ENCODE data around the gene C6. TPM values are rescaled to one million over a fixed set of nuclear protein-coding genes. Genes with fewer than 3 reads are reported as not detected.
A peak's percentile ranks its signal among the peaks of the same experiment; 100 is the strongest.

Gene C6
- total RNA-seq, 1 donor from 2014 or later, result 89.5 TPM

GRCh38 chr5:41199660-41200059 is 13.7 kb downstream of the C6 start:
- intact Hi-C loops (cut with micrococcal nuclease), result loop anchor here (10.0 kb wide), 1 partner anchor 295 kb away; the partner anchor contains the start of gene C7
- TF ChIP-seq CTCF (IDR thresholded peaks at IDR 0.05; ENCODE audit: borderline replicate concordance), result no peak
- H3K27ac ChIP-seq (replicated peaks), result peak overlapping the region; percentile 76
- H3K27me3 ChIP-seq (ENCODE audit: low read depth), result no peaks in the 10 kb centered on the region
- H3K4me3 ChIP-seq, result no peak overlapping the region
- DNase-seq, result no peak
- no peaks in the 10 kb centered on the region for H3K9me3 ChIP-seq (replicated peaks)
- no peaks in the 10 kb centered on the region for H3K36me3 ChIP-seq
- H3K4me1 ChIP-seq, result peaks cover 24% of the 10 kb centered on the region

GRCh38 chr5:41196197-41196596 is 17.1 kb downstream of the C6 start:
- Histone ChIP-seq H3K27me3 (ENCODE audit: low read depth) (no peaks in the 10 kb centered on the region), H3K4me3 (no peak overlapping the region), H3K36me3 (no peaks in the 10 kb centered on the region), H3K4me1 (peaks cover 45% of the 10 kb centered on the region), H3K27ac (replicated peaks) (no peak overlapping the region), H3K9me3 (replicated peaks) (no peaks in the 10 kb centered on the region)
- intact Hi-C loops (cut with micrococcal nuclease), result loop anchor here (10.0 kb wide), 1 partner anchor 291 kb away; the partner anchor contains the start of gene C7
- TF ChIP-seq CTCF (IDR thresholded peaks at IDR 0.05; ENCODE audit: borderline replicate concordance), result no peak
- no peak for DNase-seq

- Histone ChIP-seq H3K27ac (replicated peaks) (peak overlapping the region; percentile 90), H3K27me3 (ENCODE audit: low read depth) (no peaks in the 10 kb centered on the region), H3K36me3 (no peaks in the 10 kb centered on the region), H3K4me3 (no peak overlapping the region), H3K4me1 (peaks cover 43% of the 10 kb centered on the region), H3K9me3 (replicated peaks) (no peaks in the 10 kb centered on the region)
- no peak for DNase-seq
- no peak for TF ChIP-seq CTCF (IDR thresholded peaks at IDR 0.05; ENCODE audit: borderline replicate concordance)
- intact Hi-C loops (cut with micrococcal nuclease), result loop anchor here (10.0 kb wide), 1 partner anchor 290 kb away; the partner anchor contains the start of gene C7
Observed at GRCh38 chr5:41195228-41195627, 18.1 kb downstream of the C6 start.

GRCh38 chr5:41194339-41194738 is 19.0 kb downstream of the C6 start:
- H3K27ac ChIP-seq (replicated peaks), result peak overlapping the region; percentile 90
- intact Hi-C loops (cut with micrococcal nuclease), result loop anchor here (10.0 kb wide), 1 partner anchor 290 kb away; the partner anchor contains the start of gene C7
- H3K4me3 ChIP-seq, result no peak overlapping the region
- peaks cover 34% of the 10 kb centered on the region for H3K4me1 ChIP-seq
- H3K36me3 ChIP-seq, result no peaks in the 10 kb centered on the region
- no peaks in the 10 kb centered on the region for H3K27me3 ChIP-seq (ENCODE audit: low read depth)
- TF ChIP-seq CTCF (IDR thresholded peaks at IDR 0.05; ENCODE audit: borderline replicate concordance), result no peak
- DNase-seq, result no peak
- H3K9me3 ChIP-seq (replicated peaks), result no peaks in the 10 kb centered on the region

GRCh38 chr5:41193456-41194205 is 19.7 kb downstream of the C6 start:
- no peak for TF ChIP-seq CTCF (IDR thresholded peaks at IDR 0.05; ENCODE audit: borderline replicate concordance)
- H3K9me3 ChIP-seq (replicated peaks), result no peaks in the 10 kb centered on the region
- peak; percentile 99 for DNase-seq

More at GRCh38 chr5:41193456-41194205, 19.7 kb downstream of the C6 start:
- intact Hi-C loops (cut with micrococcal nuclease), result loop anchor here (10.0 kb wide), 1 partner anchor 289 kb away; the partner anchor contains the start of gene C7
- H3K27me3 ChIP-seq (ENCODE audit: low read depth), result no peaks in the 10 kb centered on the region
- H3K27ac ChIP-seq (replicated peaks), result peak overlapping the region; percentile 90
- H3K36me3 ChIP-seq, result no peaks in the 10 kb centered on the region
- H3K4me1 ChIP-seq, result peaks cover 28% of the 10 kb centered on the region
- H3K4me3 ChIP-seq, result no peak overlapping the region
